Hippocampal formation (tissue), 2 donors: Measurements from ENCODE around the gene MARCHF2.
A peak's percentile ranks its signal among the peaks of the same experiment; 100 is the strongest.
"Not testable (repeated sequence)": the region's sequence is repeated elsewhere in the genome, so short reads cannot be mapped to it uniquely, and the experiment has no call there.

ENCODE experiments used
- DNase-seq, 2 donors: peaks; one replicate each; lab custom pipeline; 2025; lab: John Stamatoyannopoulos, UW

MARCHF2 gene, protein sequence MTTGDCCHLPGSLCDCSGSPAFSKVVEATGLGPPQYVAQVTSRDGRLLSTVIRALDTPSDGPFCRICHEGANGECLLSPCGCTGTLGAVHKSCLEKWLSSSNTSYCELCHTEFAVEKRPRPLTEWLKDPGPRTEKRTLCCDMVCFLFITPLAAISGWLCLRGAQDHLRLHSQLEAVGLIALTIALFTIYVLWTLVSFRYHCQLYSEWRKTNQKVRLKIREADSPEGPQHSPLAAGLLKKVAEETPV

GRCh38 chr19:8412783-8413628 is at the start of gene MARCHF2:
Gene MARCHF2 (plus strand): TSS chr19:8413305. CDS start chr19:8421841, 8,536 bp downstream.
- DNase-seq = peak; percentile 94 to 95

- peak; percentile 47 to 50 for DNase-seq
Measured at GRCh38 chr19:8363803-8364771, 49.0 kb upstream of the MARCHF2 start, which contains the start of gene ANGPTL4. Gene ANGPTL4 (plus strand): TSS chr19:8364155. CDS start chr19:8364322, 167 bp downstream.

GRCh38 chr19:8366121-8366581 is 47.0 kb upstream of the MARCHF2 start:
- DNase-seq = no peak

DNA sequence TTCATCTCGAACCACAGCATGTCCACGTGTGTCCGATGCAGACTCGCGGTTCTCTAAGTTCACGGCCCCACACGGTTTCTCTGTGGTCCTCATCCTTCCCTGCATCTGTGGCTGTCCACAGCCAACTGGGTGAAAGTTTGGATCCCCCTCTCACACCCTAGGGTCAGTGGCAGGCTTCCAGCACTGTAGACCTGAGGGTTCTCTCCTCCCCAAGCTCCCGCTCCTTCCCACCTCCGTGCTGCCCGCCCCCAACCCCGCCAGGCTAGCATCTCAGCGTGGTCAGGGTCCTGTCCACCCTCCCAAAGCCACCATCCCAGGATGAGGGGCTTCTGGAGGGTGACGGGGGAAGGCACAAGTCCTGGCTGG is 46.2 kb upstream of the MARCHF2 start:
- peak; percentile 55 to 66 for DNase-seq

- peak; percentile 66 to 70 for DNase-seq
Measured at GRCh38 chr19:8367327-8368001, 45.6 kb upstream of the MARCHF2 start.

GRCh38 chr19:8370176-8371010 is 42.7 kb upstream of the MARCHF2 start:
- DNase-seq = no peak

DNA sequence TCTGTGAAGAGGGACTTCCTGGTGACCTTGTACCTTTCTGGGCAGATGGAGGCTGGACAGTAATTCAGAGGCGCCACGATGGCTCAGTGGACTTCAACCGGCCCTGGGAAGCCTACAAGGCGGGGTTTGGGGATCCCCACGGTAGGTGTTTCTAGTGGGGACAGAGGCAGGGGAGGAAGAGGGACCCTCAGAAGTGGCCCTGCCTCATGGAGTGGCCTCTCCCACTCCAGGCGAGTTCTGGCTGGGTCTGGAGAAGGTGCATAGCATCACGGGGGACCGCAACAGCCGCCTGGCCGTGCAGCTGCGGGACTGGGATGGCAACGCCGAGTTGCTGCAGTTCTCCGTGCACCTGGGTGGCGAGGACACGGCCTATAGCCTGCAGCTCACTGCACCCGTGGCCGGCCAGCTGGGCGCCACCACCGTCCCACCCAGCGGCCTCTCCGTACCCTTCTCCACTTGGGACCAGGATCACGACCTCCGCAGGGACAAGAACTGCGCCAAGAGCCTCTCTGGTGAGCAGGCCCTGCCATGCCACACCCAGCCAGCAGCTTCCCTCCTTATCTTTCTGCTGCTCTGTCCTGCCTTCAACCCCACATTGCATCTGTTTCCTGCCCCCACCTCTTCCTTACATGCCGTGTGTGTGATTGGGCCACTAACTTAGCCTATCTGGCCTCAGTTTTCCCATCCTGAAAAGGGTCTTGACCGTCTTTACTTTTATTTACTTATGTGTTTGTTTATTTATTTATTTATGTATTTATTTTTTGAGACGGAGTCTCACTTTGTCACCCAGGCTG is 41.9 kb upstream of the MARCHF2 start:
- DNase-seq = no peak

GRCh38 chr19:8373867-8374813 is 39.0 kb upstream of the MARCHF2 start:
- DNase-seq = no peak

GRCh38 chr19:8375766-8376165 is 37.3 kb upstream of the MARCHF2 start:
- DNase-seq = not testable (repeated sequence)

- DNase-seq = not testable (repeated sequence)
Measured at GRCh38 chr19:8376373-8376974, 36.6 kb upstream of the MARCHF2 start.

DNA sequence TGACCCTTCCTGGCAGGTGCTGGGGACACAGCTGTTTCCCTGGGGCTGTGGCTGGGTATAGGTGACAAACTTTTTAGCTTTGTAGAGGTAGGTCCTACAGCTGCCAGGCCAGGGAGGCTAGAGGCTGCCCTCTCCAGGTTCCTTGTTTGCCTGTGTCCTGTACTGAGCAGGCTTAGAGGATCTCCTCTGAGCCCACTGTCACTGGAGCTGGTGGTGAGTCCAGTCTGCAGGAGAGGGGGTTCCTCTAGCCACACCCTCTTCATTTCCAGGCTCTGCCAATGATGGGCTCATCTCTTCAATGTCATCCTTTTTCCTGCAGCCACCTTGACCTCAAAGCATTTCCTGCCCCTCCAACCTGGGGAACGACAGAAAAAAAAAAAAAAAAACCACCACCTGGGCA is 35.5 kb upstream of the MARCHF2 start:
- no peak for DNase-seq

GRCh38 chr19:8379156-8379891 is 33.8 kb upstream of the MARCHF2 start:
- DNase-seq = not testable (repeated sequence)

DNA sequence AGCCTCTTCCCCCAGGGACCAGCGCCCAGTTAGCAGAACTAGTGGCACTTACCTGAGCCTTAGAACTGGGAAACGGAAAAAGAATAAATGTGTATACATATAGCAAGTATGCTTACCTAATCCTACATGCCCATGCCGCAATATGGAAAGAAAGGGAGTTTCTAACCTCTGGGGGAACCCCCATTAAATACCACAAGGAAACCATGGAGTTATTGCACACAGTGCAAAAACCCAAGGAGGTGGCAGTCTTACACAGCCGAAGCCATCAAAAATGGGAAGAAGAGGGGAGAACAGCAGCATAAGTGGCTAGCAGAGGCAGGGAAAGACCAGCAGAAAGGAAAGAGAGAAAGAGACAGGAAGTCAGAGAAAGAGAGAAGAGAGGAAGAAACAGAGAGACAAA is 28.5 kb upstream of the MARCHF2 start:
- not testable (repeated sequence) for DNase-seq

GRCh38 chr19:8385103-8385502 is 28.0 kb upstream of the MARCHF2 start:
- DNase-seq = not testable (repeated sequence)

- not testable (repeated sequence) for DNase-seq
Measured at GRCh38 chr19:8385566-8385965, 27.5 kb upstream of the MARCHF2 start.

DNA sequence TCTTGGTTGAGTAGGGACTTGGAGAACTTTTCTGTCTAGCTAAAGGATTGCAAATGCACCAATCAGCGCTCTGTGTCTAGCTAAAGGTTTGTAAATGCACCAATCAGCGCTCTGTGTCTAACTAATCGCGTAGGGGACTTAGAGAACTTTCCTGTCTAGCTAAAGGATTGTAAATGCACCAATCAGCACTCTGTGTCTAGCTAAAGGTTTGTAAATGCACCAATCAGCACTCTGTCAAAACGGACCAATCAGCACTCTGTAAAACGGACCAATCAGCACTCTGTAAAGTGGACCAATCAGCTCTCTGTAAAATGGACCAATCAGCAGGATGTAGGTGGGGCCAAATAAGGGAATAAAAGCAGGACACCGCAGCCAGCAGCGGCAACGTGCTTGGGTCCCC is 26.7 kb upstream of the MARCHF2 start:
- DNase-seq = not testable (repeated sequence)

GRCh38 chr19:8386990-8387389 is 26.1 kb upstream of the MARCHF2 start:
- no peak for DNase-seq
